Caco-2 (cell line): ENCODE data around the gene APEX2. TPM values are rescaled to one million over a fixed set of nuclear protein-coding genes. Genes with fewer than 3 reads are reported as not detected.

Source experiments
- BruUV-seq: library from RNA; stranded (reverse); fragments of 400-500 nt; replicated peaks from 2 replicates; lab custom pipeline; 2021; lab: Mats Ljungman, UMichigan
- CTCF ChIA-PET: fragments of 300-600 bp; sonication (Branson Sonifier 250); formaldehyde crosslinking; loops from one replicate; lab custom pipeline; 2022; ENCODE audit warnings: antibody characterized with exemption; lab: Charles Lee
- POLR2A ChIA-PET: fragments of 300-600 bp; sonication (Branson Sonifier 250); formaldehyde crosslinking; loops from one replicate; lab custom pipeline; 2022; ENCODE audit warnings: antibody characterized with exemption; lab: Charles Lee
- DNase-seq, 2 experiments: peaks; one replicate each; pipeline versions ENCODE4 v3.0.0 to v3.0.0-alpha.2; 2020 to 2022
- H3K27me3 ChIP-seq: replicated peaks from 2 replicates; pipeline ENCODE4 v1.6.0; 2011; ENCODE audit warnings: low read length; ENCODE audit not compliant: control insufficient read depth, insufficient read depth
- H3K36me3 ChIP-seq: 2 replicates; pipeline ENCODE4 v1.5.1; 2011; ENCODE audit warnings: low read length; ENCODE audit not compliant: control insufficient read depth, insufficient read depth
- H3K4me1 ChIP-seq: fragments of 250-450 bp; sonication (Bioruptor Pico); 2 replicates; pipeline ENCODE4 v1.5.1; 2020; ENCODE audit warnings: mild to moderate bottlenecking
- H3K4me3 ChIP-seq: 2 replicates; pipeline ENCODE4 v1.5.1; 2011; ENCODE audit warnings: low read depth, mild to moderate bottlenecking, control low read depth, low read length
- H3K9me3 ChIP-seq: fragments of 250-450 bp; sonication (Bioruptor Pico); 2 replicates; pipeline ENCODE4 v1.5.1; 2020; ENCODE audit warnings: mild to moderate bottlenecking, moderate library complexity
- H3K27ac Mint-ChIP-seq: one replicate; pipeline ENCODE4 v1.8.0; 2022; ENCODE audit warnings: mixed read lengths; ENCODE audit not compliant: unreplicated experiment
- H3K27me3 Mint-ChIP-seq: one replicate; pipeline ENCODE4 v1.8.0; 2022; ENCODE audit warnings: mixed read lengths; ENCODE audit not compliant: insufficient read depth, unreplicated experiment
- H3K36me3 Mint-ChIP-seq: one replicate; pipeline ENCODE4 v1.8.0; 2022; ENCODE audit warnings: mild to moderate bottlenecking, mixed read lengths; ENCODE audit not compliant: insufficient read depth, unreplicated experiment
- H3K4me1 Mint-ChIP-seq: one replicate; pipeline ENCODE4 v1.8.0; 2022; ENCODE audit warnings: low read depth, mixed read lengths; ENCODE audit not compliant: unreplicated experiment
- H3K4me3 Mint-ChIP-seq: one replicate; pipeline ENCODE4 v1.8.0; 2022; ENCODE audit warnings: mild to moderate bottlenecking, moderate library complexity, mixed read lengths; ENCODE audit not compliant: unreplicated experiment
- H3K9me3 Mint-ChIP-seq: one replicate; pipeline ENCODE4 v1.8.0; 2022; ENCODE audit warnings: mixed read lengths; ENCODE audit not compliant: unreplicated experiment
- CTCF ChIP-seq, 2 experiments: fragments of 200-600 bp in 1 of 2; IDR thresholded peaks; 1 replicate in 1 of 2; 2 replicates in 1 of 2; pipeline versions ENCODE4 v1.5.1 to v1.8.0; 2011 to 2022; ENCODE audit warnings: antibody characterized with exemption in 1 of 2, control low read depth in 1 of 2, inconsistent platforms in 1 of 2, low read depth in 1 of 2, low read length in 1 of 2, mild to moderate bottlenecking in 1 of 2, moderate library complexity in 1 of 2; ENCODE audit not compliant: insufficient read depth in 1 of 2, severe bottlenecking in 1 of 2, unreplicated experiment in 1 of 2
- intact Hi-C: fragments of 100-400 bp; cut with micrococcal nuclease; formaldehyde crosslinking; loops from one replicate; pipeline ENCODE4 v1.10.0; 2022; ENCODE audit not compliant: unreplicated experiment
- total RNA-seq: library from RNA; stranded (reverse); gene quantifications from 2 replicates; pipeline ENCODE4 v1.2.3, GENCODE V29; 2022

The APEX2 gene
- total RNA-seq, 1 experiment from 2014 or later, result 19.6 TPM

- H3K4me3 ChIP-seq, result no peak overlapping the region
- ChIA-PET CTCF (interaction anchor here (0.5 to 0.9 kb wide), 2 partner anchors 165 to 307 kb away, joined by 3 to 4 read pairs; no protein-coding TSS in a partner anchor), POLR2A (no interaction called here)
- no TSS peak for BruUV-seq
- Mint-ChIP-seq H3K4me1 (no peaks in the 10 kb centered on the region), H3K27me3 (no peaks in the 10 kb centered on the region), H3K4me3 (no peak overlapping the region), H3K36me3 (no peaks in the 10 kb centered on the region), H3K9me3 (no peaks in the 10 kb centered on the region), H3K27ac (no peak overlapping the region)
- no peaks in the 10 kb centered on the region for H3K27me3 ChIP-seq
- intact Hi-C loops, result loop anchor here (5.0 kb wide), 1 partner anchor 415 kb away; no protein-coding TSS in a partner anchor
- no peak for DNase-seq
- no peaks in the 10 kb centered on the region for H3K4me1 ChIP-seq
- TF ChIP-seq CTCF (IDR thresholded peaks at IDR 0.05; ENCODE audit: insufficient read depth in 1 of 2, low read depth in 1 of 2, low read length in 1 of 2, severe bottlenecking in 1 of 2, unreplicated experiment in 1 of 2), result no peak
- H3K9me3 ChIP-seq, result no peaks in the 10 kb centered on the region
- no peaks in the 10 kb centered on the region for H3K36me3 ChIP-seq
These were observed 56.9 kb downstream of the APEX2 start for GRCh38 chrX:55056820-55057674.

- Mint-ChIP-seq H3K4me3 (no peak overlapping the region), H3K36me3 (no peaks in the 10 kb centered on the region), H3K9me3 (no peaks in the 10 kb centered on the region), H3K27ac (no peak overlapping the region), H3K27me3 (no peaks in the 10 kb centered on the region), H3K4me1 (no peaks in the 10 kb centered on the region)
- POLR2A ChIA-PET, result no interaction called here
- Histone ChIP-seq H3K4me3 (no peak overlapping the region), H3K27me3 (no peaks in the 10 kb centered on the region), H3K36me3 (no peaks in the 10 kb centered on the region), H3K4me1 (no peaks in the 10 kb centered on the region), H3K9me3 (no peaks in the 10 kb centered on the region)
- peak in 1 of 2 experiments; percentile 33 for DNase-seq
- BruUV-seq, result no TSS peak
- peak; percentile 52 to 69 for TF ChIP-seq CTCF (IDR thresholded peaks at IDR 0.05; ENCODE audit: insufficient read depth in 1 of 2, low read depth in 1 of 2, low read length in 1 of 2, severe bottlenecking in 1 of 2, unreplicated experiment in 1 of 2)
- CTCF ChIA-PET, result interaction anchor here (0.9 kb wide), 1 partner anchor 166 kb away, joined by 4 read pairs; no protein-coding TSS in a partner anchor
- intact Hi-C loops, result loop anchor here (5.0 kb wide), 1 partner anchor 415 kb away; no protein-coding TSS in a partner anchor
These were observed 57.6 kb downstream of the APEX2 start for GRCh38 chrX:55057675-55058249.

Other genes with a start within 250 kb of the APEX2 start
- 0.29 and 0.39 TPM in 2 replicates for gene ITIH6, start 202.1 kb upstream of the APEX2 start, total RNA-seq
- gene MAGED2, start 192.6 kb upstream of the APEX2 start, total RNA-seq, result 96.0 and 103 TPM in 2 replicates
- gene TRO, start 79.5 kb upstream of the APEX2 start, total RNA-seq, result not detected in 2 replicates
- 0.21 TPM in 1 of 2 replicates, not detected in the other for gene PFKFB1, start 6.2 kb upstream of the APEX2 start, total RNA-seq
- not detected in 2 replicates for gene ALAS2, start 30.6 kb downstream of the APEX2 start, total RNA-seq
- not detected in 2 replicates for gene PAGE2B, start 74.7 kb downstream of the APEX2 start, total RNA-seq
- not detected in 2 replicates for gene PAGE2, start 88.7 kb downstream of the APEX2 start, total RNA-seq
- not detected in 2 replicates for gene PAGE5, start 220.0 kb downstream of the APEX2 start, total RNA-seq